HG02763 (cell line): Measurements from ENCODE around the gene PDE2A.

Experiments used
- ATAC-seq: cut with Tn5 transposase; IDR thresholded peaks from one replicate; pipeline ENCODE4 v1.9.1; 2021; ENCODE audit warnings: mild to moderate bottlenecking, moderate library complexity; ENCODE audit not compliant: unreplicated experiment

Gene PDE2A

DNA sequence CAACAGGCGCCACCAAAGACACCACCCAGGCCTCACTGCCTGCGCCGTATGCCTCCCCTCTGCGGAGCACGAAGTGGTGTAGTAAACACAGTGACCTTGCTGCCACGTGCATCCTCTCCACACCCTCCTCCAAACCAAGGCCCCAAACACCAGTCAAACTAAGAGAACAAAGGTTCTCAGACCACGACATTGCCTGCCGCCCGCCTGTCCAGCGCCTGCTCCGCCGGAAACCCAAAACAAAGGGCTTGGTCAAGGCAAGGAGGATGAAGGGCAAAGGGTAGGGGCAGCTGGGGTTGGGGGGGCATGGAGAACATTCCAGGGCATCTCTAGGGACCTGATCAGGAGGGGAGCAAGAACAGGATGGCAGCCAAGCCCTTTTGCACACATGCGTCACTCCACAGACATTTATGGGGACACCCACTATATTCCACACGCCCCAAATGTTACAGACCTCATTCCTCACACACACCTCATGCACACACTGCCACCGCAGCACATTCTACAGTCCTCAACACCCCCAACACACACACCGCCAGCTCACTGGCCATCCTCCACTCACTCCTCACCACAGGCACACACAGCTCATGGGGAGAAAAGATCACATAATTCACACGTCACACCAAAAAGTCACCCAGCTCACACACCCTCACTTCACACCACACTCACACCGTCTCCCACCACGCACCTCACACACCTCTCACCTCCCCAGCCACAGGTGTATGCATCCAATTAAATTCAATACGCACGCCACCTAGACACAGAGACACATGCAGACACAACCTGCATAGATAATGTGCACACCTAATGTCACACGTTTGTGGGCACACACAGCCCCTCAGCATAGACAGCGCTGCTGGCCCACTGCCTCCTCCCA, 34.5 kb downstream of the PDE2A start:
- no peak for ATAC-seq

DNA sequence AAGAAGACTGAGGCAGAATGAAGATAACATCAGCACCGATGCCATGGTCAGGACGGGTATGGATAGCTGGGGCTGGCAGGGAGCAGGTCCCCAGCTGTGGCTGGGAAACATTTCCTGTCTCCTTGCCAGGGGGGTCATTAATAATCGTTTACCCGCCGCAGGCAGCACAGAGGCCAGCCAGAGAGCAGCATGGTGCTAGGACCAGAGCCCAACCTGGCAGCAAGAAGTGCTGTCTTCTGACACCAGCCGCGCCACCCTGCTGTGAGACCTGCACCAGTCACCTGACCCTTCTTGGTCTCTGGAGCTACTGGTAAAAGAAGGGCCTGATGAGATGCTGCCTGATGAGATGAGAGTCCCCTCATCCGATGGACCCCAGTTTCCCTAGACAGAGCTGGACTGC, 36.3 kb downstream of the PDE2A start:
- ATAC-seq, result no peak

DNA sequence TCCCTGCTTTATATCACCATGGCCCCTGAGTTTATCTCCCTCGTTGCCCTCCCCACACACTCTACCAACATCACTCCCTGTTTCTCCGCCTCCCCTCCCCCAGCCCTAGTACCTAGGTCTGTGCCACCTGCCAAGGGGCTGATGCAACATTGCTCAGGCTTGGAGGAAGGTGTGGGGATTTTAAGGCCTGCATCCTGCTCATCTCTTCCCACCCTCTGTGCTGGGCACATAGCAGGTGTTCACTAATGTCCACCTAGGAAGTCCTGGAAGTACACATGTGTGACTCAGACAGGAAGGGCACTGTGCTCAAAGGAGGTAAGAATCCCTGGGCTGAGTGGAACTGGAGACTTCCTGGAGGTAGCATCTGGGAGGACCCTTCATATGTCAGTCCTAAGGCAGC, 37.0 kb downstream of the PDE2A start:
- no peak for ATAC-seq

DNA sequence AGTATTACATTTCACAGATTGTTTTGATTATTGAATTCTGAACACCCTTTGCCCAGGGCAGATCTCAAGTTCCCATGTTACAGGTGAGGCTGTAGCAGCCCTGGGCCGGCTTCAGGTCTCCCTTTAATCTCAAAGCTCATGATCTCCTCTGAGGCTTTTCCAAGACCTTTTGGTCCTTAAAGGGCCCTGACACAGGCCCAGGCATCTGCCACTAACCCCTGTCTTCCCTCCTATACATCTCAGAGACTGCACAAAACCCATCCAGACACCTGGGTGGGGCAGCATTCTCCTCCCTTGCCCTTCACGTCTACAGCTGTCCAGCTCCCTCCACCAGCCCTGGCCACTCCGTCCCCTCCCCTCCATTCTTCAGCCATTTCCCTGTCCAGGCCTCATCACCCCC, 37.8 kb downstream of the PDE2A start:
- no peak for ATAC-seq

DNA sequence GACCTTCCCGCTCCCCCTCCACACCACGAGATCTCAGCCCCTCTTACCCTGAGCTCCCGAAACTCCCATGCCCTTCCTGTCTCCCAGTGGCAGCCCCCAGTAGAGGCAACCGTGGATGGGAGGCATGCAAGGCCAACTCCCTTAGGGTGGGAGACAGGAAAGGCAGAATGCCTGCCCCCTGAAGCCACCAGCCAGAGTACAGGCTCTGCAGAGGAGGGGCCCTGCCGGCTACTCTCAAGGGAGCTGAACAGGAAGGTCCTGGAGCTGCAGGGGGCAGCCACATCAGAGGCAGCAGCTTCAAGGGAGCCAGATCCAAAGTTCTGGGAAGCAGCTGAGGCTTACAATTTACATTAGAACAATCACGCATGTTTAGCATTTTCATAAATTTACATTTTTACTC, 38.3 kb downstream of the PDE2A start:
- ATAC-seq, result no peak

DNA sequence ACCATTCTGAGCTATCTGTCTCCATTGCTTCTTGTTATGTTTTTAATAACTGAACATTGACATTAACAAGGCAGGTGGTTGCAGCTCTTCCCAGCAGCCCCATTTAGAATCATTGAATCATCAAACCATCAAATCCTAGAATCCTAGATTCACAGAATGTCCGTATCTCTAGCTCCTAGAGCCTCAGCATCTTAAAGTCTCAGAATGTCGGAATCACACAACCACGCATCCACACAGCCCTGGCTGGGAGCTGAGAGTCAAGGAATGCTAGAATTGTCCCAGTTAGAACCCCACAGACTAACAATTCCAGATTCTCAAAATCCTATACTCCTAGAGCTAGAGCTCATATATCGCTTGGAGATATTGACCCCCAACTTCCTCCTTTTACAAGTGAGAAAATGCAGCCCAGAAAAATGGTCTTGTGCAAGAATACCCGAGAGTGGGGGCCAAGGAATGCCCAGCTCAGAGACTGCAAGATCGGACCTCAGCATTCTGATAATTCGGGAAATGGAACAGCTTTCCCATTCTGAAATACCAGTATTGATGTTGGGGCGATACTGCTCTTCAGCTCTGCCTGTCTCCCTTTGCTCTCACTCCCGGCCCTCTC, 38.8 kb downstream of the PDE2A start:
- ATAC-seq, result no peak

DNA sequence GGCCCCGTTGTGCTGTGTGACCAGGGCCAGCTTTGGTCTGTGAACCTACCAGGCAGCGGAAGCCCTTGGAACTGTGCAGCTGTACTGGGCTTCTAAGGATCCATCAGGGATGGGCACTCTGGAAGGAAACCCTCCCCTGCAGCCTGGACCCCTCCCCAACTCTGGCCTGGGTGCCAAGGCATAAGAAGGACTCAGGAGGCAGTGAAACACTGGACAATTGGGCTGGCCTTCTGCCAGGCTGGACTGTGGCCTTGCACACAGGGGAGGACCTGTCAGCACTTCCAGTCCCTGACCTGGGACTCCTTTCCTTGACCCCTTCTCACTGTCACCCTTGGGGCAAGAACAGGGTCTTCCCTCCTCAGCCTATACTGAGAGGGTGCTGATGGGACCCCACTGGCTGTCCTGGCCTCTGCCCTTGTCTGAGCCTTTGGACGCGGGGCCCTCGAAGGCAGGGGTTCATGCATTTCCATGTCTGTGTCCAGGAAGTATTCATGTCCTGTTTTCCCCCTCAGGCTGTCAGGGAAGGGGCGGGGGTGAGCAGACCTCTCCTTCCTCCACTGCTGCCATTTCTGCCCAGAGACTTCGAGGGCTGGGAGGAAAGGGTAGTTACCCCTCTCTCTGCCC, 39.6 kb downstream of the PDE2A start:
- ATAC-seq, result no peak

DNA sequence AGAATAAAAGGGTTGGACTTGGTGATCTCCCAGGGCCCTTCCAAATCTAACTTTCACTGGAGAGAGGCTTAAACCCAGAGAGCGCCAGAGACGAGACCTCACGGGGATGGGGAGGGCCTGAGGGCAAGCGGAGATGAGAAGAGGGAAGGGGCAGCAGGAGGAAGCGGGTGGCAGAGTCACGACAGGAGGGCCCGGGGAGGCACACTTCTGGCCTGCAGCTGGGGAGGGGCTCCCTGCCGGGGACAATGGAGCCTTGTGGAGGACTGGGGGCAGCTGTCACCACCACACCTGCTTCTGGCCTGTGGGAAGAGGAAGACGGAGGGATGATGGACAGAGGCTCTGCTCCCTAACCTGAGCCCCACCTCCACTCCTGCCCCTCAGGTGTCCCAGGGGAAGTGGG, 40.2 kb downstream of the PDE2A start:
- no peak for ATAC-seq

DNA sequence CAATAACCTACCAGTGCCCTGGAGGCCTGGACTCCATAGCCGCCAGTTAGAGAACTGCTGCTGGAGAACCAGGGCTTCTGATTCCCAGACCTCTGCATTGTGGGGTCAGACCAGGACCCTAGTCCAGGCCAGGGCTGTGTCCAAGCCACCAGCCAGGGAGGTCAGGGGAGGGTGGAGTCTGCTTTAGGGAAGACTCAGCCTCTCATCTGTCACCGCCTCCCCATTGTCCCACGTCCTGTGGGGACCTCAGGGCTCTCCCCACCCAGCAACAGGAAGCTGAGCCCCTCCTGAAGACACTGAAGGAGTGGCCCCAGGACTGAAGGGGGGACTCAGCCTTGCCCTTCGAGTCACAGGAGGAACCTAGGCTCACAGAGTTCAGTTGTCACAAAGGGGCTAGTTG, 41.2 kb downstream of the PDE2A start:
- no peak for ATAC-seq

DNA sequence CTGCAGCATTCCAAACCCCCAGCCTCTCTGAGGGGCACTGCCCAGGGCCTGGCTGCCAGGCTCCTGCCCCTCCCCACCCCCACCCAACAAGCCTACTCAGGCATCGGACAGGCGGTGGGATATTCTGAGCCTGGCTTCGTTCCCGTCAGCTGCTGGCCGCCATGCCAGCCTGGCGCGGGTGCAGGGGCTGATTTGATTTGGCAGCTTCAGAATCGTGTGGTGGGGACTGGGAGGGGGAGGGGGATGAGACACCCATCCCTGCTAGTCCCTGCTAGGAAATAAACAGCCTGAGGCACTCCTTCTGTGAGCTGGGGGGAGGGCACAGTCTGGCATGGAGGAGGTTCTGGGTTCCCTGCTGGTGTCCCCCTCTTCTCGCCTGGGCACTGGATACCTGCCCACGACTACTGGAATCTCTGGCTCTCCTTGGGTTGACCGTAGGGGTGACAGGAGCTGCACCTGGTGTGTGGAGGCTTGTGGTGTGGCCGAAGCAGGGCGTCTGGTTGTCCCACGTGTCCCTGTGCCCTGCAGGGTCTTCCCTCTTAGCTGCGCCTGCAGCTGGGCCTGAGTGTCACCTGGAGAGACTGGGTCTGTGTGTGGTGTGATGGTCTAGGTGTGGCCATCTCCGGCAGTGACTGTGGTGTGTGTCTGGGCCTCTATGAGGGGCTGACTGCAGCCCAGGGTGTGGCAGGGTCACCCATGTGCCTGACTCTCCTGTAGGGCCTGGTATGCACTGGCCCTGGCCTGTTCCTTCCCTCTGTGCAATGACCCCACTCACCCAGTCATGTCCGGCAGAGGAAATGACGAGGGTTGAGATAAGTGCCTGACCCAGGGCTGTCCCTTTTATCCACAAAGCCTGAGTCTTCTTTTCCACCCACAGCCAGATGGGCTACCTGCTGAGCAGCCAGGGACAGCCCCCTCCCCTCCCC, 42.2 kb downstream of the PDE2A start:
- no peak for ATAC-seq

DNA sequence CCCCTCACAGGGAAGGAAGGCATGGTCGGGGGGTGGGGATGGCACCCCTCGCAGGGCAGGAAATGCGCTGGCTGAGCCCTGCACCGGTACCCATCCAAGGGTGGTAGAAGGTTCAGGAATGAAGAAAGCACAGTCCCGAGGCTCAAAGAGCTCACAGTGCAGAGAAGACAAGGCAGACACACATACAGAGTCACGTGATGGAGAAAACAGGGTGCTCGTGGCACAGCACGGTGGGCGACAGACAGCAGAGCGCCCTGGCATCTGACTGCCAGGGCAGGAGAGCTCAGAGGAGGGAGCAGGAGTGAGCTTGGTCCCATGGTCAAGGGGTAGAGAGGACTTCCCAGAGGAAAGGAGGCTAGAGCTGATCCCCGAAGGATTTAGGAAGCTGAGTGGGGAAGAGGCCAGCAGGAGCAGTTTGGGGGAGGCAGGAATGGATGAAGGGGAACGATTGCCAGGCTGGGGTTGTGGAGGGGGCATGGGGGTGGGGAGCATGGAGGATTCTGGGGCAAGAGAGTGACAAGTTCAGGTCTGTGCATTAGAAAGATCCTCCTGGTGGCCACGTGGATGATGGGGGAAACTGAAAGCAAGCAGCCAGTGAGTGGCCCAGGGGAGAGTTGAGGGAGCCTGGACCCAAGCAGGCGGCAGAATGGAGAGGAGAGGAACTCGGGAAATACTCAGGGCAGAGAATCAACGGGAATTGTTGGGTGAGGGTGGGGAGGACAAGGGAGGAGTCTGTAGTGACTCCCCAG, 43.9 kb downstream of the PDE2A start:
- no peak for ATAC-seq

DNA sequence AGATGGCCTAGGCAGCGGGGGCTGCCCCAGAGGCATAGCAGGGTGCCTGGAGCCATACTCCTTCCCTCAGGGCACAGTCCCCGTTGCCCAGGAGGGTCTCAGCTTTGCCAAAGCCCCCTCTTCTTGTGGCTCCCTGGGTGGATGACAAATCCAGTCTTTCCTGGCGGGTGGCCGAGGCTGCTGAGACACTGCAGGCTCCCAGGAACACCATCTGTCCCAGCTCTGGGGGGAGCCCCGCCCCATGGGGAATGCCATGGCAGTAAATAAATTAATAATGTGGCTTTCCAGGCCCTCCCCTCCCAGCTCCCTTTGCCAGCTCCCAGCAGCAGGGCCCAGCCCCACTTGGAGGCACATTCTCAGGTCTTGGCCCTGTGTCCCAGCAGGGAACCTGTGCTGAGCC, 45.0 kb downstream of the PDE2A start:
- no peak for ATAC-seq

DNA sequence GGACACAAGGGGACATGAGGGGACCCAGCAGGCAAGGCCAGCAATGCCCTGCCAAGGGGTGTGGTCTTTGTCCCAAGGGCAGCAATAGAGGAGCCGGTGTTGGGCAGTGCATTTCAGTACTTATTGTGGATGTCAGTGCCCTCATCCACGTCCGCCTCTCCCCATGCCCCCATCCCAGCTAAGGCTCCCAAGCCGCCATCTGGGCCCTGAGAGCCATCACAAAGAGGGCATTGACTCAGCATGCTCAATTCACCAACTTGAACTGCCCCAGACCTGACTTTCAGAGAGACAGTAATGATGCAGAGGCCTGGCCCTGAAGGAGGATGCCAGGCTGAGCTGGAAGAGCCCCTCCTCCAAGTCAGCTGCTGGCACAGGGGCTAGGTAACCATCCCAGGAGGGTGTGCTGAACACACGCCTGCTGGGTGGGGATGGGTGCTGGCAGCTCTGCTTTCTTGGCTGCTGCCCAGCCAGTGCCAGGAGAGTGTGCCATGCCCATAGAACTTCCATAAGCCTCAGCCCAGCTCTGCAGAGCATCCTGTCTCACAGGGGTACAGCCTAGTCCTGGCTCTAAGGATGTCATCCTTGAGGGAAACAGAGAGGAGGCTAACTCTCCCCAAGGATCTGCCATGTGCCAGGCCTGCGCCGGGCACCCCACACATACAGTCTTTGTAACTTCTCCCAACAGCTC, 46.5 kb downstream of the PDE2A start:
- ATAC-seq, result no peak

DNA sequence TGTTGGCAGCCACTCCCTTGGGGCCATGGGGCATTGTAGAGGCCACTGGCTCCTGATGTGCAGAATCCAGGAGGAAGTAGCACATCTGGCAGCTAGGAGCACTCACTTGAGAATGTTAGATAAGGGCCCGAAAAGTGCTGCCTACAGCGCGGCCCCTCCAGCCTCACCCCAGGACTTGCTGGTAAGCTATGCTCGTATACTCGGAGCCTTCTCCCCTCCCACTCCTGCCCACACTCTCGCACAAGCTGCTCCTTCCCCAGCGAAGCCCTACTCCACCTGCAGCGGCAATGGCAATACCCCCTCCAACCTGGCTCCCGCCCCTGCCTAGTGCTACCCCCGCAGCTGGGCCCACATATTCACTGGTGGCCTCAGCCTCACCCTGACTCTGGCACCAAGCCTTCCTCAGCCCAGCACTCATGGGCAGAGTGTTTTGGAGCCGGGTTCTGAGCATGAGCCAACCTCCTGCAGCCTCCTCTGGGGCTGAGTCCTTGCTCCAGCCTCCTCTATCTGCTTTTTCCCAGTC, 47.7 kb downstream of the PDE2A start:
- ATAC-seq, result no peak

DNA sequence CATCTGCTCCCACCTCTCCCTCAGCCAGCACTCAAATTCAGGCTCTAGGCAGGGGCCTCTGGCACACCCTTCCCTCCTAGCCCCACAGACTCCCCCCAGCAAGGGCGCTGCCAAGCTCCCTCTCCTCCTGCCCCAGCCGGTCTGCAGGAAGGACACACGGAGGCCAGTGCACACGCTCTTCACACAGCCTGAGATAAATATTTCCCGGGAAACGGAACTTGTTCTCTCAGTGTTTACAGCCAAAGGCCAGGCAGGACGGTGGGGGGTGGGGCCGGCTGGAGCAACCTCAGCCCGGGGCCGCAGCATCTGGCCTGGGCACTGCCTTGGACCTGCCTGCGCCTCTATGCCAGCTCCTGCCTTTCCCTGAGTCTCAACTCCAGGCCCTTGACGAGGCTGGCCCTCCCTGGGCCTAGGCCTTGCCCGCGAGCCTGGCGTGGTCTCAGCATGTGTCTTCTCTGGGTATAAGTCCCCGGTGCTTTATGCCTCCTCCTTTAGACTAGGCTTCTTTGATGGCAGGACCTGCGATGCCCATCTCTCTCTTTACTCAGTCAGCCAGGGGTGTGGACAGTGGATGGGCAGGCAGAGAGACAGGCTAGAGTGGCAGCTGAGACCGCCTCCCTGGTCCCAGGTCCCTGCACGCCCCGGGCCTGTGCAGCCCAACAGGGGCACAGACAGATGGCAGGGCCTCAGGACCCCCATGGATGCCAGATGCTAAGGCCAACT, 48.4 kb downstream of the PDE2A start:
- ATAC-seq, result no peak

DNA sequence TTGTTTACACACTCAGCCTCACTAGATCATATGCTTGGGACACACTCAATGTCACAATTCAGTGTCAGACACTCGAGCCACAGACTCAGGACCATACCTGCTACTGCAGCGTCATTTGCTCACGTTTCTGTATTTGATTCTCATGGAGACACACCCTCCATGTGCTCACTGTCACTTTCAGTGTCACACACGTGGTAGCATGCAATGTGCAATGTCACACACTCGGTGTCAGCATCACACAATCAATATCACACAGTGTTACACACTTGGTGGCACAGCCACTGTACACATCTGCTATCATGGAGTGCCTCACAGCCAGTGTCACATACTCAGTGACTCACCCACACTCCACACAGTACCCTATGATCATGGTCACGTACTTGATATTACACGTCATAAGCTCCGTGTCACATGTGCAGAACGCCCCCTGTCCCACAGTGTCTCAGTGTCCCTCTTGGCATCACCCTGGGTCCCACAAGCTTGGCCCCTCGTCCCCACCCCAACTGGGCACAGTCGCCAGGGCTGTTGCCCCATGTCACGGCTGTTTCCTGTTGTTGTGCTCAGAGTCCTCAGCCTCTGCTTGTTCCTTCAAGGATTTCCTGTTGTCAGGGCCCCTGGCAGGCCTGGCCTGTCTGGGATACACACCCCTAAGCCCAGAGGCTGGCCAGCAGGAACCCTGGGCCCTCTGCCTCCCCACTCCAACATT, 49.6 kb downstream of the PDE2A start:
- ATAC-seq, result no peak

DNA sequence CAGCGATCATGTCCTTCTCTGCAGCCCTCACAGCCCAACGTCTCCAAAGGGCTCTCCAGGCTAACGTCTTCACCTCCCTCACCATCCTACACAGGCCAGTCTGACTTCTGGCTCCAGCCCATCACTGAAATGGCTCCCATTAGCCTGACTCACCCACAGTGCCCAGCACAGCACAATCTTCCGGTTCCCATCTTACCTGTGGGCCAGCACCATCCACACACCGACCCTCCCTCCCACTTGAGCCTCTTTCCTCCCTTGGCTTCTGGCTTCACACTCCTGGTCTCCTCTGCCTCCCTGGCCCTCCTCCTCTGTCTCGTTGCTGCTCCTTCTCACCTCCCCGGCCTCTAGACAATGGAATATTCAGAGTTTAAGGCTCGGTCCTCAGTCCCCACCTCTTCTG, 51.2 kb downstream of the PDE2A start:
- no peak for ATAC-seq

DNA sequence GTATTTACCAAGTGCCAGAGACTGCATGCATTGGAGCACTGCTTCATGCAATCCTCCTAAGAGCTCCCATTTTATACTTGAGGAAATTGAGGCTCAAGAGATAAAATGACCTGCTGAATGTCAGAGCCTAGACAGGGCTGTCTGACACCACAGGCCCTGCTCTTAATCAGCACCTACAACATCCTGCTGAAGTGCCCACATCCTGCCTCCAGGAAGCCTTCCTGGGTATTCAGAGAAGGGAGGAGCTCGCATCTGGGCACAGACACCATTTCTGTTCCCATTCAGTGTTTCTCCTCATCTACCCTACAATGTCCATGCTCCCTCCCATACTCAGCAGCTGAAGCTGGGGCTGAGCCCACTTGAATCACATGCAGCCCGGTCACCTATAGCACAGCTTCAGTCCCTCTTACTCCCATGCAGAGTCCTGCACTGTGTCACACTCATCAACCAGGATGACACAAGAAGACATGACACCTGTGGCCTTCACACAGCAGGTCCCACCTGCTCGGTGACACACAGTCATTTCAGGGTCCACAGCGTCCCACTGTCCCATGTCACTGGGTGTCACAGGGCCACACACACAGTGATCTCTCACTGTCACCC, 53.1 kb downstream of the PDE2A start:
- ATAC-seq, result no peak
